ENCODE data around the gene SLC25A22.

SLC25A22 gene

DNA sequence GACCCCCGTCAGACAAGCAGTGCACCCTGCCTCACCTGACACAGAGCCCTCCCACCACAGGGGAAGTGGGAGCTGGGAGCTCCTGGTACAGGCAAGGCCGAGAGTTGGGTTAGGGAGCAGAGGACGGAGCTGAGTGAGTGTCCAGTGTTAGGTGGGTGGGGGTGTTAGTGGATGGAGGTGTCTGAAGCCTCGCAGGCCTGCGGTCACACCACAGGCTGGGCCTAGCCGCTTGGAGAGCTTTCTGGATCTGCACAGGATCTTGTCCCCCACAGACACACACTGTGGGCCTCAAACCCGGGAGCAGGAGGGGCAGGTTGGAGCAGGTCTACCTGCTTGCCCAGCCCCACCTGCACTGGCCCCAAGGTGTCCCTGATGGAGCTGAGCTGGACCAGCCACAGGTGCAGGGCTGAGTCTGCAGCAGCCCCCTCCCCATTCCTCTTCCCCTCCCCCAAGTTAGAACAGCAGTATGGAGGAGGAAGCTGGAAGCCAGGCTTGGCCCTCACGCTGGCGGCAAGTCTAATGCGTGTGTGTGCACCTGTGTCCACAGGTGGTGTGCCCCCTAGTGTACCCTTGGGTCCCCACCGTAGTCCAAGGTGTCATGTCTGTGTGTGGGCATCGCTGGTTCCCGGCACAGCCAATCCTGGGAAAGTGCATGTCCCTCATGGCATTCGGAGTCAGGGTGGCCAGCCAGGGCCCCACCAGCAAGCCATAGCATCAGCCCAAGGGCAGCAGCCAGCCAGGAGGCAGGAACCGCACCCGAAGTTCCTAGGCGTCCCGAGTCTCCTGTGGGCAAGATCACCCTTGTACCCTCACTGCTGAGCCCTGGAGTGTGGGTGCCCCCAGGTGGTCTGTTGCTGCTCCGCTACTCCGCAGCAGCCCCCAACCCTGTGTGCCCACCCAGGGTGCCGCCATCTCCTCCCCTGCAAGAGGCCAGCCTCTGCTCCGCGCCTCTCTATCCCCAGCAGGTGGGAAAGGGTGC lies 18.8 kb downstream of the SLC25A22 start:
- no peak overlapping the region for H3K4me3 ChIP-seq (ENCODE audit: low read length)
- no peak for DNase-seq (ENCODE audit: low read depth)
- TF ChIP-seq, protein P1, sequence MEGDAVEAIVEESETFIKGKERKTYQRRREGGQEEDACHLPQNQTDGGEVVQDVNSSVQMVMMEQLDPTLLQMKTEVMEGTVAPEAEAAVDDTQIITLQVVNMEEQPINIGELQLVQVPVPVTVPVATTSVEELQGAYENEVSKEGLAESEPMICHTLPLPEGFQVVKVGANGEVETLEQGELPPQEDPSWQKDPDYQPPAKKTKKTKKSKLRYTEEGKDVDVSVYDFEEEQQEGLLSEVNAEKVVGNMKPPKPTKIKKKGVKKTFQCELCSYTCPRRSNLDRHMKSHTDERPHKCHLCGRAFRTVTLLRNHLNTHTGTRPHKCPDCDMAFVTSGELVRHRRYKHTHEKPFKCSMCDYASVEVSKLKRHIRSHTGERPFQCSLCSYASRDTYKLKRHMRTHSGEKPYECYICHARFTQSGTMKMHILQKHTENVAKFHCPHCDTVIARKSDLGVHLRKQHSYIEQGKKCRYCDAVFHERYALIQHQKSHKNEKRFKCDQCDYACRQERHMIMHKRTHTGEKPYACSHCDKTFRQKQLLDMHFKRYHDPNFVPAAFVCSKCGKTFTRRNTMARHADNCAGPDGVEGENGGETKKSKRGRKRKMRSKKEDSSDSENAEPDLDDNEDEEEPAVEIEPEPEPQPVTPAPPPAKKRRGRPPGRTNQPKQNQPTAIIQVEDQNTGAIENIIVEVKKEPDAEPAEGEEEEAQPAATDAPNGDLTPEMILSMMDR (IDR thresholded peaks at IDR 0.05; ENCODE audit: insufficient read depth, low read depth, low read length, missing control alignments), result no peak

DNA sequence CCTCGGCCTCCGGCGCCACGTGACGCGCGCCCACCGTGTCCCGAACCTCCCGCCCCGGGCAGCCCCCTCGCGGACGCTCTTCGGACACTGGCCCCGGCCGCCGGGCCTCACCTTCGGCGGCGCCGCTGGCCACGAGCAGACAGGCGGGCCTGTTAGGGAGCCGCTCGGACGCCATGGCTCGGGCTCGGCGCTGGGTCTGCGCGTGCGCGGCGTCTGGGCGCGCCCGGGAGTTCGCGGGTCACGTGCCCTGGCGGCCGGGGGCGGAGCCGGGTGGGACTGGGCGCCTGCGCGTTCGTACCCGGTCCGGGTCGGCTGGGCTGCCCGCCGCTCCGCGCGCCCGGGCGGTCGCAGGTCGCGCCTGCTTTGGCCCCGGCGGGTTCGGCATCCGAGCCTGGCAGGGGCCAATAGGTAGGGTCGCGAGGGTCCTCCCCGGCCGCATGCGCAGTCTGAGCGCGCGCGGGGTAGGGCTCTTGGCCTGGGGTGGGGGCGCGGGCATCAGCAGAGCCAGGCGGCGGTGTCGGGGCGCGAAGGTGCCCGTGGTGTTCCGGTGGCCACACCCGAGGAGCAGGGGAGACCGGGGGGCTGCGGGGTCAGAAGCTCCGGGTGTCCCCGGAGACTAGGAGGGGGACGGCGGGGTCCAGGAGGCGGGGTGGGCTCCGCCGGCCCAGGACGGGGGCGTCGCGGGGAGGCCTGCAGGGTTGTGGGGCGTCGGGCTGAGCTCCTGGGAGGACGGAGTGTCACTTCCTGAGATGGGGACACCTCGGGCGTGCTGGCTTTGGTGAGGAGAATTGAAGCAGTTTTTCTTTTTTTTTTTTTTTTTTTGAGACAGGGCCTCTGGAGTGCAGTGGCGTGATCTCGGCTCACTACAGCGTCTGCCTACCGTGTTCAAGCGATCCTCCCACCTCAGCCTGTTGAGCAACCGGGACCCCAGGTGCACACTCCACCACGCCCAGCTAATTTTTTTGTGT lies 20.5 kb downstream of the SLC25A22 start, which contains the start of gene GATD1:
Gene GATD1 (minus strand): TSS at position 200 of the 968 bp plus-strand sequence. CDS start 25 bp downstream, at position 175.
- H3K4me3 ChIP-seq (ENCODE audit: low read length), result peak within 1 kb of the TSS; percentile 82
- TF ChIP-seq, protein P1 (IDR thresholded peaks at IDR 0.05; ENCODE audit: insufficient read depth, low read depth, low read length, missing control alignments), result no peak
- peak; percentile 90 for DNase-seq (ENCODE audit: low read depth)

- peak overlapping the region; percentile 82 for H3K4me3 ChIP-seq (ENCODE audit: low read length)
- TF ChIP-seq, protein P1 (IDR thresholded peaks at IDR 0.05; ENCODE audit: insufficient read depth, low read depth, low read length, missing control alignments), result no peak
- no peak for DNase-seq (ENCODE audit: low read depth)
Observed at GRCh38 chr11:776561-777287, 21.4 kb downstream of the SLC25A22 start.

GRCh38 chr11:776263-776560 lies 21.9 kb downstream of the SLC25A22 start:
- peak overlapping the region; percentile 82 for H3K4me3 ChIP-seq (ENCODE audit: low read length)
- TF ChIP-seq, protein P1 (IDR thresholded peaks at IDR 0.05; ENCODE audit: insufficient read depth, low read depth, low read length, missing control alignments), result no peak
- no peak for DNase-seq (ENCODE audit: low read depth)

DNA sequence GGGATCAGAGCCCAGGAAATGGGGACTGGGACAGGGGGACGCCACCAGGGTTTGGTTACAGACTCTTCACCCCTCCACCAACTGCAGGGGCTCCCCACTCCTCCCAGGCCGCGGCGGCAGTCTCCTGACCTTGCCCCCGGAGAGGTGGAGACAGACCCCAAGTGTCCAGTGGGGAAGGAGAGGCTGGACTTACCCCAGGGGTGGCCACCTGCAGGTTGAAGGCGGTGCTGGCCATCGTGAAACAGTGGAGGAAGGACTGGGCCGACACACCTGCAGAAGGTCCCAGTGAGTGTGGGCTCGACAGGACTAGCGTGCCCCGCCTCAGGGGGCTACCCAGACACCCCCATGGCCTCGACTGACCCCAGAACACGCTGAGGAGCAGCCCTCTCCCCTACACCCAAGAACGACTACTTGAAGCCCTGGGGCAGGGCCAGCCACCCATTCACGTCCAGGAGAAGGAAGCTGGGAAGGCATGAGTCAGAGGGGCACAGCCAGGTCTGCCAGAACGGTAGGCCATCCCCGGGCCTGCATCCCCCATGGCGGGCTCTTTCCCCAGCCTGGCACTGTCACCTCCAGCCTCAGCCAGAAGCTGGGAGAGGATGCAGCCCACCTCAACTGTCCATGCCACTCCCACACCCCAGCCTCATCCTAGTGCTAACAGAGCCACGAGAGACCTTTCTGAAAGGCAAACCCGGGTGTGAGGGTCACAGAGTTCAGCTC lies 23.0 kb downstream of the SLC25A22 start:
- TF ChIP-seq, protein P1 (IDR thresholded peaks at IDR 0.05; ENCODE audit: insufficient read depth, low read depth, low read length, missing control alignments), result no peak
- peak; percentile 76 for DNase-seq (ENCODE audit: low read depth)
- peak overlapping the region; percentile 82 for H3K4me3 ChIP-seq (ENCODE audit: low read length)

DNA sequence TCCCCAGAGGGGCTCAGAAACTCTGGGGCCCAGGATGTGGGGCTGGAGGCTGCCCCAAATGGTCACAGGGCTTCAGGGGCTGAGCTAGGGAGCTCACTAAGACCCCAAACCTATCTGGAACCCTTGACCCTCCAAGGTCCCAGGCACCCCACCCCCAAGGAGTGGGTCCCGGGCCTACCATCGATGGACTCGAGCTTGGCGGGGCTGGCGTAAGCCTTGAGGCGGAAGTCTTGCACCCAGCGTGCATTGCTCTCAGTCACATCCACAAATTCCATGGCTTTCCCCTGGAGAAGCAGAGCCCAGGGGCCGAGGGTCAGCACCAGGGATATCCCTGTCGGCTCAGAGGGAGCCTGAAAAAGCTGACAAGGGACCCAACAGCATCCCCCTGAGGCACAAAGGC lies 24.3 kb downstream of the SLC25A22 start:
- TF ChIP-seq, protein P1 (IDR thresholded peaks at IDR 0.05; ENCODE audit: insufficient read depth, low read depth, low read length, missing control alignments), result no peak
- no peak for DNase-seq (ENCODE audit: low read depth)
- H3K4me3 ChIP-seq (ENCODE audit: low read length), result no peak overlapping the region
